Testis (tissue), 2 donors: ENCODE data around the gene PRPF40A.

ENCODE experiments used
- POLR2A ChIP-seq: fragments of 450-650 bp; IDR thresholded peaks from one replicate; pipeline ENCODE4 v1.6.1; 2017; ENCODE audit warnings: antibody characterized with exemption, mild to moderate bottlenecking, moderate library complexity
- TF ChIP-seq, protein P1 (sequence below), 3 experiments: fragments of 450-650 bp in 2 of 3; fragments of 200-600 bp in 1 of 3; sonication (generic) in 1 of 3; IDR thresholded peaks; one replicate each; pipeline ENCODE4 v1.5.1; 2016 to 2019; ENCODE audit warnings: antibody characterized with exemption in 3 of 3, mild to moderate bottlenecking in 2 of 3, moderate library complexity in 1 of 3

- TF ChIP-seq, protein P1, sequence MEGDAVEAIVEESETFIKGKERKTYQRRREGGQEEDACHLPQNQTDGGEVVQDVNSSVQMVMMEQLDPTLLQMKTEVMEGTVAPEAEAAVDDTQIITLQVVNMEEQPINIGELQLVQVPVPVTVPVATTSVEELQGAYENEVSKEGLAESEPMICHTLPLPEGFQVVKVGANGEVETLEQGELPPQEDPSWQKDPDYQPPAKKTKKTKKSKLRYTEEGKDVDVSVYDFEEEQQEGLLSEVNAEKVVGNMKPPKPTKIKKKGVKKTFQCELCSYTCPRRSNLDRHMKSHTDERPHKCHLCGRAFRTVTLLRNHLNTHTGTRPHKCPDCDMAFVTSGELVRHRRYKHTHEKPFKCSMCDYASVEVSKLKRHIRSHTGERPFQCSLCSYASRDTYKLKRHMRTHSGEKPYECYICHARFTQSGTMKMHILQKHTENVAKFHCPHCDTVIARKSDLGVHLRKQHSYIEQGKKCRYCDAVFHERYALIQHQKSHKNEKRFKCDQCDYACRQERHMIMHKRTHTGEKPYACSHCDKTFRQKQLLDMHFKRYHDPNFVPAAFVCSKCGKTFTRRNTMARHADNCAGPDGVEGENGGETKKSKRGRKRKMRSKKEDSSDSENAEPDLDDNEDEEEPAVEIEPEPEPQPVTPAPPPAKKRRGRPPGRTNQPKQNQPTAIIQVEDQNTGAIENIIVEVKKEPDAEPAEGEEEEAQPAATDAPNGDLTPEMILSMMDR (IDR thresholded peaks at IDR 0.05) = no peak
- no peak for TF ChIP-seq POLR2A
Measured at GRCh38 chr2:152710713-152711112, 6.5 kb downstream of the PRPF40A start.
